ENCODE measurements around the gene TAB2.

The TAB2 gene

GRCh38 chr6:149387779-149388512, 70.4 kb downstream of the TAB2 start:
- DNase-seq (ENCODE audit: low read depth in 2 of 2) = no peak
- no peak for TF ChIP-seq CTCF (IDR thresholded peaks at IDR 0.05; ENCODE audit: low read depth, low read length)
- H3K4me3 ChIP-seq (replicated peaks in 1 of 2; ENCODE audit: low read depth in 2 of 2, low read length in 2 of 2) = no peak overlapping the region

- H3K4me3 ChIP-seq (replicated peaks in 1 of 2; ENCODE audit: low read depth in 2 of 2, low read length in 2 of 2) = no peak overlapping the region
- no peak for TF ChIP-seq CTCF (IDR thresholded peaks at IDR 0.05; ENCODE audit: low read depth, low read length)
- DNase-seq (ENCODE audit: low read depth in 2 of 2) = peak in 1 of 2 donors; percentile 45
Observed at GRCh38 chr6:149389509-149390297, 72.2 kb downstream of the TAB2 start.

GRCh38 chr6:149392093-149392492, 74.6 kb downstream of the TAB2 start:
- no peak overlapping the region for H3K4me3 ChIP-seq (replicated peaks in 1 of 2; ENCODE audit: low read depth in 2 of 2, low read length in 2 of 2)
- no peak for DNase-seq (ENCODE audit: low read depth in 2 of 2)
- TF ChIP-seq CTCF (IDR thresholded peaks at IDR 0.05; ENCODE audit: low read depth, low read length) = no peak

GRCh38 chr6:149392535-149392934, 75.0 kb downstream of the TAB2 start:
- no peak overlapping the region for H3K4me3 ChIP-seq (replicated peaks in 1 of 2; ENCODE audit: low read depth in 2 of 2, low read length in 2 of 2)
- no peak for TF ChIP-seq CTCF (IDR thresholded peaks at IDR 0.05; ENCODE audit: low read depth, low read length)
- DNase-seq (ENCODE audit: low read depth in 2 of 2) = no peak

GRCh38 chr6:149393002-149393679, 75.6 kb downstream of the TAB2 start:
- no peak for TF ChIP-seq CTCF (IDR thresholded peaks at IDR 0.05; ENCODE audit: low read depth, low read length)
- H3K4me3 ChIP-seq (replicated peaks in 1 of 2; ENCODE audit: low read depth in 2 of 2, low read length in 2 of 2) = no peak overlapping the region
- DNase-seq (ENCODE audit: low read depth in 2 of 2) = peak in 1 of 2 donors; percentile 8

GRCh38 chr6:149395185-149395584, 77.7 kb downstream of the TAB2 start:
- no peak for DNase-seq (ENCODE audit: low read depth in 2 of 2)
- H3K4me3 ChIP-seq (replicated peaks in 1 of 2; ENCODE audit: low read depth in 2 of 2, low read length in 2 of 2) = no peak overlapping the region
- no peak for TF ChIP-seq CTCF (IDR thresholded peaks at IDR 0.05; ENCODE audit: low read depth, low read length)
